ENCODE results near the gene GPR26.

Gene GPR26

DNA sequence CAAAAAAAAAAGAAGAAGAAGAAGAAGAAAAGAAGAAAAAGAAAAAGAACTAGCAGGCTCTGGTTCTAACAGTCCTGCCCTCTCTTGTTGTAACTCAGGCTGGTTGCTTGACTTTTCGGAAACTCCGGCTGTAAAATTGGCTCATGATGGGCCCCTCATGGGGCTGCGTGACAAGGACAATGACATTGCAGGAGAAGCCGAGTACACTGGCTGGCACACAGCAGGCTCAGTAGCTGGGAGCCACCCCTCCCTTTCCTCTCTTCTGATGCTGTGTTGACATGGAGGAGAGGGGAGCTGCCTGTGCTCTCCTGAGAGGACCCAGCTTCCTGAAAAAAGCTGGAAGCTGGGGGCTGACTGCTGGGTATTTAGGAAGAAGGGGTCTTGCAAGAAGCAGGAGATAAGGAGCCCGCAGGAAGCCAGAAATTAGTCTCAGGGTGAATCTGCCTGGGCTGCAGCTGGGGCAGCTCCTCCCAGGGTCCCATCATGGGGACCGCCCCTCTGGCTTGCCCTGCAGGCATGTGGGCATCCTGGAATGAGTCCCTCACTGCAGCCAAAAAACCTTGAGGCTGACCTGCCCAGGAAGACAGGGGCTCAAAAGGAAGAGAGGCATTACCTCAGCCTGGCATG lies 14.6 kb upstream of the GPR26 start:
- H3K4me3 ChIP-seq, result no peak overlapping the region
- DNase-seq (ENCODE audit: low read depth, low spot score), result no peak
- H3K9ac ChIP-seq (ENCODE audit: insufficient read length), result no peak overlapping the region
- no peak overlapping the region for H3K27ac ChIP-seq
- no peaks in the 10 kb centered on the region for H3K9me3 ChIP-seq (ENCODE audit: low read depth, low read length)
- TF ChIP-seq FOXP2 (optimal IDR thresholded peaks at IDR 0.05; ENCODE audit: control extremely low read depth, extremely low read length, insufficient read depth), result no peak
- no peak for TF ChIP-seq EZH2 (IDR thresholded peaks at IDR 0.05)
- no peaks in the 10 kb centered on the region for H3K36me3 ChIP-seq (ENCODE audit: insufficient read depth, low read length)

GRCh38 chr10:123655751-123656150 lies 10.4 kb upstream of the GPR26 start:
- TF ChIP-seq POLR2AphosphoS5 (IDR thresholded peaks at IDR 0.05; ENCODE audit: borderline replicate concordance, low read depth, low read length) (no peak), EZH2 (IDR thresholded peaks at IDR 0.05) (no peak), FOXP2 (optimal IDR thresholded peaks at IDR 0.05; ENCODE audit: control extremely low read depth, extremely low read length, insufficient read depth) (no peak)
- H3K9ac ChIP-seq (ENCODE audit: insufficient read length), result no peak overlapping the region
- no peak overlapping the region for H3K4me3 ChIP-seq
- H3K9me3 ChIP-seq (ENCODE audit: low read depth, low read length), result no peaks in the 10 kb centered on the region
- H3K27ac ChIP-seq, result no peak overlapping the region
- no peak for DNase-seq (ENCODE audit: low read depth, low spot score)
- no peaks in the 10 kb centered on the region for H3K36me3 ChIP-seq (ENCODE audit: insufficient read depth, low read length)

DNA sequence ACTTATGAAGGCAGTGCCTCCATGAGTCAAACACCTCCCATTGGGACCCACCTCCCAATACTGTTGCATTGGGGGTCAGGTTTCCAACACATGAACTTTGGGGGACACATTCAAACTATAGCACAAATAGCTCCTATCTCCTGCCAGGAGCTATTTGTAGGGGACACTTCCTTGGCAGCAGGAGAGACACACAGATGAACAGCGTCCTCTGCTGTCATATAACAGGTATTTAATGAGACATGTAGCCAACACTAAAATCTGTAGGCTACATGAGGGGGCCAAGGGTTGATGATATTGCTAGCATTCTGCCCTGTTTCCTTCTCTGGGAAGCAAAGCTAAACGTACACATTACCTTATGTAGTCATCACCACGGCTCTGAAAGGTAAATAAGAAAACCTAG lies 2.6 kb upstream of the GPR26 start:
- Histone ChIP-seq H3K36me3 (ENCODE audit: insufficient read depth, low read length) (no peaks in the 10 kb centered on the region), H3K9ac (ENCODE audit: insufficient read length) (no peak overlapping the region), H3K4me3 (no peak overlapping the region), H3K9me3 (ENCODE audit: low read depth, low read length) (no peaks in the 10 kb centered on the region), H3K27ac (no peak overlapping the region)
- no peak for DNase-seq (ENCODE audit: low read depth, low spot score)
- TF ChIP-seq EZH2 (IDR thresholded peaks at IDR 0.05), result no peak
- no peak for TF ChIP-seq POLR2AphosphoS5 (IDR thresholded peaks at IDR 0.05; ENCODE audit: borderline replicate concordance, low read depth, low read length)
- TF ChIP-seq FOXP2 (optimal IDR thresholded peaks at IDR 0.05; ENCODE audit: control extremely low read depth, extremely low read length, insufficient read depth), result no peak

DNA sequence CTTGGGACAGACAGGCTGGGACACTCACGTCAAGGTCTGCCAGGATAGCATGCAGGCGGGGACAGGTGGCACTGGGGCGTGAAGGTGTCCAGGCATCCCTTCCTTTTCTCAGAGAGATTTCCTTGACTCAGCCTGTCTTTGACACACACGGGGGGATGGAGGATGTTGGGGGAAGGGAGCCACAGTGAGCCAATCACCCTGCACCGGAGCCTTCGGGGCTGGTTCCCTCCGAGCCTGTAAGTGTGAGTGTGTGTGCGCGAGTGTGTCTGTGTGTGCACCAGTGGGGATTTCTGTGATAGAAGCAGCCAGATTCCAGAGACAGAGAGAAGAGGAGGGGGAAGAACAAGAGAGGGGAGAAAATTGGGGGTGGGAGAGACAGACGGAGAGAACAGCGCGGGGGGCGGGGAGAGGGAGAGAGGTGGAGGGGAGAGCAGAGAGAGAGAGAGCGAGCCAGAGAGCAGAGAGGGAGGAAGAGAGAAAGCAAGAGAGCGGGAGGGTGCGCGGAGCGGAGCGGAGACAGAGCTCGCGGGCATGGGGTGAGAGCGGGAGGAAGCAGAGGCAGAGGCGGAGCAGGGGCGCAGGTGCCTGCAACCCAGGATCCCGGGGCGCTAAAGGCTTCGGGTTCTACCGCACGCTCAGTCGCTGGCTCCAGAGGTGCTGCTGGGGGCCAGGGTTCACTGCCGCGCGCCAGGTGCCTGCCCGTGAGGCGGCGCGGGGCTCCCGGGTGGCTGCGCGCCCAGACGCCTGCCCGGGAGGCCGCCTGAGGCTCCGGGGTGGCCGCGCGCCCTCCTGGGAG lies 466 bp upstream of the GPR26 start:
- TF ChIP-seq EZH2 (IDR thresholded peaks at IDR 0.05) (no peak), FOXP2 (optimal IDR thresholded peaks at IDR 0.05; ENCODE audit: control extremely low read depth, extremely low read length, insufficient read depth) (no peak), POLR2AphosphoS5 (IDR thresholded peaks at IDR 0.05; ENCODE audit: borderline replicate concordance, low read depth, low read length) (no peak)
- Histone ChIP-seq H3K36me3 (ENCODE audit: insufficient read depth, low read length) (no peaks in the 10 kb centered on the region), H3K9ac (ENCODE audit: insufficient read length) (no peak overlapping the region), H3K27ac (no peak overlapping the region), H3K4me3 (no peak overlapping the region), H3K9me3 (ENCODE audit: low read depth, low read length) (no peaks in the 10 kb centered on the region)
- no peak for DNase-seq (ENCODE audit: low read depth, low spot score)

- TF ChIP-seq FOXP2 (optimal IDR thresholded peaks at IDR 0.05; ENCODE audit: control extremely low read depth, extremely low read length, insufficient read depth), result no peak
- no peak for TF ChIP-seq POLR2AphosphoS5 (IDR thresholded peaks at IDR 0.05; ENCODE audit: borderline replicate concordance, low read depth, low read length)
- TF ChIP-seq EZH2 (IDR thresholded peaks at IDR 0.05), result no peak
- no peaks in the 10 kb centered on the region for H3K36me3 ChIP-seq (ENCODE audit: insufficient read depth, low read length)
- DNase-seq (ENCODE audit: low read depth, low spot score), result no peak
- H3K9ac ChIP-seq (ENCODE audit: insufficient read length), result no peak overlapping the region
- H3K9me3 ChIP-seq (ENCODE audit: low read depth, low read length), result no peaks in the 10 kb centered on the region
- H3K4me3 ChIP-seq, result no peak overlapping the region
- no peak overlapping the region for H3K27ac ChIP-seq
Observed at GRCh38 chr10:123669886-123670285, 3.7 kb downstream of the GPR26 start.

- no peak overlapping the region for H3K9ac ChIP-seq (ENCODE audit: insufficient read length)
- no peaks in the 10 kb centered on the region for H3K9me3 ChIP-seq (ENCODE audit: low read depth, low read length)
- no peak overlapping the region for H3K4me3 ChIP-seq
- DNase-seq (ENCODE audit: low read depth, low spot score), result no peak
- H3K27ac ChIP-seq, result no peak overlapping the region
- no peaks in the 10 kb centered on the region for H3K36me3 ChIP-seq (ENCODE audit: insufficient read depth, low read length)
- TF ChIP-seq POLR2AphosphoS5 (IDR thresholded peaks at IDR 0.05; ENCODE audit: borderline replicate concordance, low read depth, low read length), result no peak
Observed at GRCh38 chr10:123673198-123673597, 7.0 kb downstream of the GPR26 start.

GRCh38 chr10:123674741-123675140 lies 8.6 kb downstream of the GPR26 start:
- no peak overlapping the region for H3K27ac ChIP-seq
- TF ChIP-seq POLR2AphosphoS5 (IDR thresholded peaks at IDR 0.05; ENCODE audit: borderline replicate concordance, low read depth, low read length), result no peak
- TF ChIP-seq EZH2 (IDR thresholded peaks at IDR 0.05), result no peak
- no peak for TF ChIP-seq FOXP2 (optimal IDR thresholded peaks at IDR 0.05; ENCODE audit: control extremely low read depth, extremely low read length, insufficient read depth)
- no peaks in the 10 kb centered on the region for H3K9me3 ChIP-seq (ENCODE audit: low read depth, low read length)
- no peak overlapping the region for H3K4me3 ChIP-seq
- DNase-seq (ENCODE audit: low read depth, low spot score), result no peak
- no peak overlapping the region for H3K9ac ChIP-seq (ENCODE audit: insufficient read length)
- no peaks in the 10 kb centered on the region for H3K36me3 ChIP-seq (ENCODE audit: insufficient read depth, low read length)

DNA sequence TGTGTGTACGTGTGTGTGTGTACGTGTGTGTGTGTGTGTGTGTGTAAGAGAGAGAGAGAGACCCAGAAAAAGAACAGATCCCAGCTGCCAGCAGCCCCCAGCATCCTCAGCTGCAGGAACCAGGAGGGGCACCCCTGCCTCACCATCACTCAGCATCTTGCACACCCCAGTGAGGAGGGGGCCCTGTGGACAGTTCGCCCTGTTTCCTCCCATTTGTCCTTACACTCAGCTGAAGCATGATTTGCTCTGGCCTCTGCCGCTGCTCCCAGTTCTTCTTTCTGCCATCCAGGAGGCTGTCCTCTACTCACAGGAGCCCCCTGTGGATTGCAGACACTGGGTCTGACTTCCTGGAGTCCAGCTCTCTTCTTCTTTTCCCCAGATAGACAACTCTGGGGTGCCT lies 9.7 kb downstream of the GPR26 start:
- no peak overlapping the region for H3K27ac ChIP-seq
- no peak for DNase-seq (ENCODE audit: low read depth, low spot score)
- H3K36me3 ChIP-seq (ENCODE audit: insufficient read depth, low read length), result no peaks in the 10 kb centered on the region
- no peak overlapping the region for H3K4me3 ChIP-seq
- H3K9me3 ChIP-seq (ENCODE audit: low read depth, low read length), result no peaks in the 10 kb centered on the region
- no peak overlapping the region for H3K9ac ChIP-seq (ENCODE audit: insufficient read length)
- TF ChIP-seq FOXP2 (optimal IDR thresholded peaks at IDR 0.05; ENCODE audit: control extremely low read depth, extremely low read length, insufficient read depth), result no peak
- no peak for TF ChIP-seq EZH2 (IDR thresholded peaks at IDR 0.05)

- H3K9ac ChIP-seq (ENCODE audit: insufficient read length), result no peak overlapping the region
- no peak overlapping the region for H3K27ac ChIP-seq
- H3K4me3 ChIP-seq, result no peak overlapping the region
- no peak for DNase-seq (ENCODE audit: low read depth, low spot score)
- TF ChIP-seq EZH2 (IDR thresholded peaks at IDR 0.05), result no peak
- no peak for TF ChIP-seq FOXP2 (optimal IDR thresholded peaks at IDR 0.05; ENCODE audit: control extremely low read depth, extremely low read length, insufficient read depth)
- no peak for TF ChIP-seq POLR2AphosphoS5 (IDR thresholded peaks at IDR 0.05; ENCODE audit: borderline replicate concordance, low read depth, low read length)
- no peaks in the 10 kb centered on the region for H3K36me3 ChIP-seq (ENCODE audit: insufficient read depth, low read length)
- no peaks in the 10 kb centered on the region for H3K9me3 ChIP-seq (ENCODE audit: low read depth, low read length)
Observed at GRCh38 chr10:123677556-123677955, 11.4 kb downstream of the GPR26 start.
